Activated CD4-positive, alpha-beta T cell treated with anti-CD3 and anti-CD28 coated beads, Interleukin-2, amount 10 ng/mL, durations not matched to agents 7 days and 5 days (primary cell): ENCODE measurements around the gene SLC30A3. TPM values are rescaled to one million over a fixed set of nuclear protein-coding genes. Genes with fewer than 3 reads are reported as not detected.
A peak's percentile ranks its signal among the peaks of the same experiment; 100 is the strongest.
"Not testable (repeated sequence)": the region's sequence is repeated elsewhere in the genome, so short reads cannot be mapped to it uniquely, and the experiment has no call there.

Experiments
- CTCF ChIA-PET: fragments of 350-600 bp; sonication (Branson Sonifier 250); formaldehyde crosslinking; loops from one replicate; lab custom pipeline; 2021; ENCODE audit warnings: antibody characterized with exemption; lab: Charles Lee
- POLR2A ChIA-PET: fragments of 350-600 bp; sonication (Branson Sonifier 250); formaldehyde crosslinking; loops from one replicate; lab custom pipeline; 2021; ENCODE audit warnings: antibody characterized with exemption; lab: Charles Lee
- DNase-seq: peaks from one replicate; pipeline ENCODE4 v3.0.0-alpha.2; 2020
- H3K27ac Mint-ChIP-seq: one replicate; pipeline ENCODE4 v1.8.0; 2021; ENCODE audit warnings: mild to moderate bottlenecking, moderate library complexity, mixed read lengths
- H3K27me3 Mint-ChIP-seq: one replicate; pipeline ENCODE4 v1.8.0; 2021; ENCODE audit warnings: mixed read lengths
- H3K36me3 Mint-ChIP-seq: one replicate; pipeline ENCODE4 v1.8.0; 2021; ENCODE audit warnings: low read depth, mixed read lengths
- H3K4me1 Mint-ChIP-seq: one replicate; pipeline ENCODE4 v1.8.0; 2021; ENCODE audit warnings: mixed read lengths
- H3K4me3 Mint-ChIP-seq: one replicate; pipeline ENCODE4 v1.8.0; 2021; ENCODE audit warnings: mild to moderate bottlenecking, moderate library complexity, mixed read lengths
- H3K9me3 Mint-ChIP-seq: one replicate; pipeline ENCODE4 v1.8.0; 2021; ENCODE audit warnings: mixed read lengths
- total RNA-seq, 2 experiments: library from RNA; stranded (reverse); gene quantifications; one replicate each; pipeline ENCODE4 v1.2.3, GENCODE V29; 2021

Gene SLC30A3
- total RNA-seq, 2 experiments from 2014 or later, result 0.23 to 0.45 TPM

GRCh38 chr2:27303093-27304025 is 40.5 kb upstream of the SLC30A3 start:
- no peaks in the 10 kb centered on the region for H3K36me3 Mint-ChIP-seq
- peak; percentile 71 for DNase-seq
- peaks cover 10% of the 10 kb centered on the region for H3K4me1 Mint-ChIP-seq
- CTCF ChIA-PET, result interaction anchor here (0.6 to 2.9 kb wide), 30 partner anchors 9 to 342 kb away, joined by 3 to 17 read pairs (median 5); partner anchors contain the start of genes MPV17 and SLC30A3
- H3K27me3 Mint-ChIP-seq, result peaks cover 20% of the 10 kb centered on the region
- peak overlapping the region; percentile 64 for H3K4me3 Mint-ChIP-seq
- peak overlapping the region; percentile 54 for H3K27ac Mint-ChIP-seq
- POLR2A ChIA-PET, result interaction anchor here (0.6 to 1.3 kb wide), 2 partner anchors 86 to 410 kb away, joined by 3 to 4 read pairs; partner anchors contain the start of gene CAD
- no peaks in the 10 kb centered on the region for H3K9me3 Mint-ChIP-seq

GRCh38 chr2:27300606-27301005 is 37.8 kb upstream of the SLC30A3 start:
- H3K36me3 Mint-ChIP-seq, H3K4me3 Mint-ChIP-seq, H3K27ac Mint-ChIP-seq, DNase-seq, H3K4me1 Mint-ChIP-seq, POLR2A ChIA-PET, H3K9me3 Mint-ChIP-seq: not testable (repeated sequence)
- CTCF ChIA-PET, result interaction anchor here (1.4 to 1.6 kb wide), 4 partner anchors 21 to 339 kb away, joined by 3 to 4 read pairs (median 4); no protein-coding TSS in a partner anchor
- H3K27me3 Mint-ChIP-seq, result peaks cover 15% of the 10 kb centered on the region

DNA sequence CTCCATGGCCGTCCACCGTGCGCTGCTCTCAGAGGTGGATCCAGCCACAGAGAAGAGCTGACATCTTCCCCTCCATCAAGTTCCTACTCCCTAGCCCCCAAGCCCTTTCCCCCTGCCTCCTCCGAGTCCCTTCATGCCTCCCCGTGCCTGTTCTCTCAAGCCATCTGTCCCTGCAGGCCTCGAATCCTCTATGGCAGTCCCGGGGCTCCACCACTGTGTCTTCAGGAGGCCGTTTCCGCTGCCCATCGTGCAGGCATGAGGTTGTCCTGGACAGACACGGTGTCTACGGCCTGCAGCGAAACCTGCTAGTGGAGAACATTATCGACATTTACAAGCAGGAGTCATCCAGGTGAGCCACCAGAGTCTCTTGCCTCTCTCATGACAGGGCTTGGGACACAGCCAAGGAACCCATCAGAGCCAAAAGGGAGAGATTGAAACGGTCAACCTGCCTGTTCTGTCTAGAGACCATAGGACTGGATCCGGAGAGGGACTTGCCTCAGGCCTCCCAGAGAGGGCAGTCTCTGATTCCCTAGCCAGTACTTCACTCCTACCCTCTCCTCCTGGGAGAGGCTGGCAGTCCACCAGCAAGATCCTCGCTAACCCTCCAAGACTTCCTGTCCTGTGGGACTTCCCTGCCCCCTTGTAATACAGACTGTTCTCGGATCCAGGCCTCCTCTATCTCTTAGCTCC is 35.7 kb upstream of the SLC30A3 start:
- H3K27ac Mint-ChIP-seq, result no peak overlapping the region
- H3K27me3 Mint-ChIP-seq, result peaks cover 4% of the 10 kb centered on the region
- ChIA-PET CTCF (interaction anchor here (0.7 to 2.2 kb wide), 3 partner anchors 10 to 212 kb away, joined by 3 to 6 read pairs (median 3); partner anchors contain the start of gene KHK), POLR2A (no interaction called here)
- no peaks in the 10 kb centered on the region for H3K36me3 Mint-ChIP-seq
- H3K4me1 Mint-ChIP-seq, result peaks cover 6% of the 10 kb centered on the region
- H3K4me3 Mint-ChIP-seq, result no peak overlapping the region
- no peaks in the 10 kb centered on the region for H3K9me3 Mint-ChIP-seq
- DNase-seq, result no peak

DNA sequence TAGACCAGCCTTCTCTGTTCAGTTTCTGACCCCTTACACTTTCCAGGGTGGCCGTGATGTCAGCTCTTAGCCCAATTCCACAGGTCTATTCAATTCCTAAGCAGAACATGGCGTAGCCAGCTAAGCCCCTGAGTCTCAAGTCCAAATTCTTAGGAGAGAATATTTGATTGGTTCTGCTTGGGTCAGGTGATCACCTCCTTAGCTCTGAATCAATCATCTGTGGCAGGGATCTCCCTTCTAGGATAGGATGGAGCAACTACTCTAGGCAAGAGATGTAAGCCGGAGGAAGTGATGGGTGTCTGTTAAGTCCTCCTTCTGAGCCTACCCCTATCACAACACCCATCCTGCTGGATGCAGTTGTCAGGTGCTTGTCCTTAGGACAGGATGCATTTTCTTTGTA is 34.3 kb upstream of the SLC30A3 start:
- DNase-seq, result no peak
- H3K9me3 Mint-ChIP-seq, result no peaks in the 10 kb centered on the region
- ChIA-PET CTCF (interaction anchor here (0.6 to 1.2 kb wide), 3 partner anchors 17 to 1388 kb away, joined by 4 to 5 read pairs (median 5); no protein-coding TSS in a partner anchor), POLR2A (no interaction called here)
- H3K4me1 Mint-ChIP-seq, result no peaks in the 10 kb centered on the region
- peaks cover 15% of the 10 kb centered on the region for H3K27me3 Mint-ChIP-seq
- H3K36me3 Mint-ChIP-seq, result no peaks in the 10 kb centered on the region
- H3K27ac Mint-ChIP-seq, result no peak overlapping the region
- no peak overlapping the region for H3K4me3 Mint-ChIP-seq

DNA sequence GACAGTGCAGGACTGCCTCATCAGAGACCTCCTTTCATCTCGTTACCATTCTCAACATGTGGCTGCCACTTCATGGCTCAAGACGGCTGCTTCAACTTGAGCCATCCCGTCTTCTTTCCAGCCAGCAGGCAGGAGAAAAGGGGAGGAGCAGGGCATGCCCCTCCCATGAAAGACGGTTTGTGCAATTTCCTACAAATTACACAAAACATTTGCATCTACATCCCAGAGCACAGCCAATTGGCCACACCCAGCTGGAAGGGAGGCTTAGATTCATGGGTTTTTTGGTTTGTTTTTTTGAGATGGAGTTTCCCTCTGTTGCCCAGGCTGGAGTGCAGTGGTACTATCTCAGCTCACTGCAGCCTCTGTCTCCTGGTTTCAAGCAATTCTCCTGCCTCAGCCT is 33.6 kb upstream of the SLC30A3 start:
- Mint-ChIP-seq H3K27me3 (peaks cover 20% of the 10 kb centered on the region), H3K36me3 (no peaks in the 10 kb centered on the region), H3K27ac (no peak overlapping the region), H3K4me1 (no peaks in the 10 kb centered on the region), H3K9me3 (no peaks in the 10 kb centered on the region), H3K4me3 (no peak overlapping the region)
- DNase-seq, result no peak
- POLR2A ChIA-PET, result no interaction called here
- CTCF ChIA-PET, result interaction anchor here (1.0 to 1.2 kb wide), 3 partner anchors 13 to 33 kb away, joined by 3 to 5 read pairs (median 3); no protein-coding TSS in a partner anchor

GRCh38 chr2:27294928-27295327 is 32.1 kb upstream of the SLC30A3 start:
- POLR2A ChIA-PET, result no interaction called here
- H3K4me3 Mint-ChIP-seq, result no peak overlapping the region

GRCh38 chr2:27291865-27292264 is 29.0 kb upstream of the SLC30A3 start:
- no peak for DNase-seq

More at GRCh38 chr2:27294928-27295327, 32.1 kb upstream of the SLC30A3 start:
- Mint-ChIP-seq H3K4me1 (no peaks in the 10 kb centered on the region), H3K36me3 (no peaks in the 10 kb centered on the region), H3K27me3 (peaks cover 21% of the 10 kb centered on the region), H3K27ac (no peak overlapping the region), H3K9me3 (no peaks in the 10 kb centered on the region)
- DNase-seq, result no peak
- CTCF ChIA-PET, result interaction anchor here (0.6 to 1.8 kb wide), 2 partner anchors 11 to 1153 kb away, joined by 4 to 5 read pairs; no protein-coding TSS in a partner anchor

GRCh38 chr2:27290549-27290948 is 27.7 kb upstream of the SLC30A3 start:
- ChIA-PET CTCF (no interaction called here), POLR2A (no interaction called here)
- Mint-ChIP-seq H3K27ac (no peak overlapping the region), H3K4me1 (no peaks in the 10 kb centered on the region), H3K27me3 (peaks cover 39% of the 10 kb centered on the region), H3K4me3 (no peak overlapping the region), H3K9me3 (no peaks in the 10 kb centered on the region), H3K36me3 (no peaks in the 10 kb centered on the region)
- no peak for DNase-seq

More at GRCh38 chr2:27291865-27292264, 29.0 kb upstream of the SLC30A3 start:
- CTCF ChIA-PET, result interaction anchor here (0.7 to 3.3 kb wide), 3 partner anchors 11 to 20 kb away, joined by 3 to 12 read pairs (median 7); no protein-coding TSS in a partner anchor
- POLR2A ChIA-PET, result no interaction called here
- peaks cover 35% of the 10 kb centered on the region for H3K27me3 Mint-ChIP-seq
- no peak overlapping the region for H3K4me3 Mint-ChIP-seq
- H3K4me1 Mint-ChIP-seq, result no peaks in the 10 kb centered on the region
- no peak overlapping the region for H3K27ac Mint-ChIP-seq
- H3K9me3 Mint-ChIP-seq, result no peaks in the 10 kb centered on the region
- no peaks in the 10 kb centered on the region for H3K36me3 Mint-ChIP-seq

GRCh38 chr2:27288610-27289009 is 25.8 kb upstream of the SLC30A3 start:
- H3K4me3 Mint-ChIP-seq, result no peak overlapping the region
- peaks cover 42% of the 10 kb centered on the region for H3K27me3 Mint-ChIP-seq
- H3K36me3 Mint-ChIP-seq, result no peaks in the 10 kb centered on the region
- no peak for DNase-seq
- no peak overlapping the region for H3K27ac Mint-ChIP-seq
- no peaks in the 10 kb centered on the region for H3K4me1 Mint-ChIP-seq
- CTCF ChIA-PET, result interaction anchor here (1.1 kb wide), 2 partner anchors 9 to 10 kb away, joined by 3 to 4 read pairs; no protein-coding TSS in a partner anchor
- POLR2A ChIA-PET, result no interaction called here
- H3K9me3 Mint-ChIP-seq, result no peaks in the 10 kb centered on the region

GRCh38 chr2:27285481-27285880 is 22.6 kb upstream of the SLC30A3 start:
- no peaks in the 10 kb centered on the region for H3K4me1 Mint-ChIP-seq
- H3K4me3 Mint-ChIP-seq, result no peak overlapping the region
- H3K36me3 Mint-ChIP-seq, result no peaks in the 10 kb centered on the region
- H3K9me3 Mint-ChIP-seq, result no peaks in the 10 kb centered on the region
- DNase-seq, result no peak
- ChIA-PET POLR2A (no interaction called here), CTCF (interaction anchor here (0.6 to 1.2 kb wide), 2 partner anchors 14 to 17 kb away, joined by 3 to 5 read pairs; no protein-coding TSS in a partner anchor)
- peaks cover 30% of the 10 kb centered on the region for H3K27me3 Mint-ChIP-seq
- H3K27ac Mint-ChIP-seq, result no peak overlapping the region

DNA sequence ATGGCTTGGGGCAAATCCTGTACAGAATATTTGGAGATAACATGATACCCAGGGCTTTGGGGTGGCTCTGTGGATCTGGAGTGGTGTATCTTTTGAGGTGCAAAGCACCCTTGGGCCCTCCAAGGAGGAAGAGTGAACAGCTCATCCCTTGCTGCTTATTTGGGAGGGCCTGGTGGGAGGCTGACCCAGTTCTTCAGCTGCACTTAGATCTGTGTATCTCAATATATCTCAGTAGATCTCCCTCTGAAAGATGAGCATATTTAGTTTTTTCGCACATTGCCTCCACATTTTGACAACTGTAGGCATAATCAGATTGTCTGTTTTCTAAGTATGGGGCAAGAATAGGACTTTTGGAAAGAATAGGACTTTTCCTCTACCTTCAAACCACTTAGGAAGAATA is 22.1 kb upstream of the SLC30A3 start:
- no peak for DNase-seq
- ChIA-PET POLR2A (no interaction called here), CTCF (interaction anchor here (0.6 to 1.9 kb wide), 3 partner anchors 9 to 18 kb away, joined by 3 to 5 read pairs (median 3); no protein-coding TSS in a partner anchor)
- H3K27me3 Mint-ChIP-seq, result peaks cover 30% of the 10 kb centered on the region
- H3K36me3 Mint-ChIP-seq, result no peaks in the 10 kb centered on the region
- no peak overlapping the region for H3K27ac Mint-ChIP-seq
- peaks cover under 1% of the 10 kb centered on the region for H3K4me1 Mint-ChIP-seq
- H3K9me3 Mint-ChIP-seq, result no peaks in the 10 kb centered on the region
- H3K4me3 Mint-ChIP-seq, result no peak overlapping the region

- Mint-ChIP-seq H3K27ac (no peak overlapping the region), H3K9me3 (no peaks in the 10 kb centered on the region), H3K27me3 (peaks cover 24% of the 10 kb centered on the region), H3K4me3 (no peak overlapping the region), H3K4me1 (peaks cover 6% of the 10 kb centered on the region), H3K36me3 (no peaks in the 10 kb centered on the region)
- ChIA-PET CTCF (interaction anchor here (1.0 to 1.7 kb wide), 4 partner anchors 15 to 321 kb away, joined by 3 to 4 read pairs (median 4); partner anchors contain the start of gene SLC30A3), POLR2A (no interaction called here)
- no peak for DNase-seq
These were observed 20.0 kb upstream of the SLC30A3 start for GRCh38 chr2:27282892-27283291.
